GM18868 (cell line): Measurements from ENCODE around the gene CFD.
"Not testable (repeated sequence)": the region's sequence is repeated elsewhere in the genome, so short reads cannot be mapped to it uniquely, and the experiment has no call there.

Experiments
- ATAC-seq: cut with Tn5 transposase; IDR thresholded peaks from one replicate; pipeline ENCODE4 v1.9.1; 2021; ENCODE audit warnings: mild to moderate bottlenecking, moderate library complexity; ENCODE audit not compliant: unreplicated experiment

The CFD gene

GRCh38 chr19:858868-859843, at the start of gene CFD:
TSS of gene CFD (plus strand) at chr19:859664. CDS start at chr19:859690, 26 bp downstream.
- ATAC-seq, result no peak

GRCh38 chr19:810077-810855, 49.2 kb upstream of the CFD start:
- no peak for ATAC-seq

- no peak for ATAC-seq
These were observed 48.5 kb upstream of the CFD start for GRCh38 chr19:810883-811489.

GRCh38 chr19:811506-812048, 47.9 kb upstream of the CFD start:
- no peak for ATAC-seq

GRCh38 chr19:812049-812746, 47.3 kb upstream of the CFD start:
- no peak for ATAC-seq

GRCh38 chr19:812747-813218, 46.7 kb upstream of the CFD start:
- ATAC-seq, result no peak

GRCh38 chr19:813219-814151, 46.0 kb upstream of the CFD start:
- ATAC-seq, result no peak

- no peak for ATAC-seq
These were observed 45.0 kb upstream of the CFD start for GRCh38 chr19:814152-815078.

GRCh38 chr19:815079-815774, 44.2 kb upstream of the CFD start:
- ATAC-seq, result no peak

GRCh38 chr19:815775-816499, 43.5 kb upstream of the CFD start:
- ATAC-seq, result no peak

- no peak for ATAC-seq
These were observed 43.0 kb upstream of the CFD start for GRCh38 chr19:816500-816857.

GRCh38 chr19:820212-820611, 39.3 kb upstream of the CFD start:
- ATAC-seq, result not testable (repeated sequence)

- no peak for ATAC-seq
These were observed 38.1 kb upstream of the CFD start for GRCh38 chr19:821231-821824.

GRCh38 chr19:821825-822503, 37.5 kb upstream of the CFD start, which contains the start of gene PLPPR3:
TSS of gene PLPPR3 (minus strand) at chr19:821955. CDS start at chr19:821559, 396 bp downstream.
- ATAC-seq, result no peak

GRCh38 chr19:823565-824121, 35.8 kb upstream of the CFD start:
- ATAC-seq, result no peak

- ATAC-seq, result no peak
These were observed 34.6 kb upstream of the CFD start for GRCh38 chr19:824885-825284.
